ENCODE data around the gene TMEM215. TPM values are rescaled to one million over a fixed set of nuclear protein-coding genes. Genes with fewer than 3 reads are reported as not detected.

TMEM215 gene, protein sequence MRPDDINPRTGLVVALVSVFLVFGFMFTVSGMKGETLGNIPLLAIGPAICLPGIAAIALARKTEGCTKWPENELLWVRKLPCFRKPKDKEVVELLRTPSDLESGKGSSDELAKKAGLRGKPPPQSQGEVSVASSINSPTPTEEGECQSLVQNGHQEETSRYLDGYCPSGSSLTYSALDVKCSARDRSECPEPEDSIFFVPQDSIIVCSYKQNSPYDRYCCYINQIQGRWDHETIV
- not detected for polyA plus RNA-seq
- long read RNA-seq, donor 1 = 0 reads
- long read RNA-seq, donor 2 = 0 reads
- long read RNA-seq, donor 3, partial matches to known transcripts = 0 of 1 reads
- long read RNA-seq, donor 3, other reads (novel, unspliced or antisense) = 0 of 1 reads
- long read RNA-seq, donor 4 = 0 reads
- long read RNA-seq, donor 5 = 0 reads
- long read RNA-seq, donor 6 = 0 reads
- long read RNA-seq, donor 7 = 0 reads
- long read RNA-seq, donor 8 = 0 reads
- long read RNA-seq, donor 9 = 0 reads
- long read RNA-seq, donor 10 = 0 reads

- H3K4me1 ChIP-seq (ENCODE audit: control insufficient read depth in 3 of 3, insufficient read depth in 2 of 3, low read depth in 1 of 3, low read length in 2 of 3) = no peaks in the 10 kb centered on the region
- DNase-seq (no peak), FAIRE-seq (no peak)
- no peak within 1 kb of the TSS for H3K4me3 ChIP-seq (ENCODE audit: low read depth in 1 of 3, low read length in 3 of 3)
- H3K9me3 ChIP-seq (ENCODE audit: control insufficient read depth in 2 of 2, insufficient read depth in 1 of 2, low read depth in 1 of 2, low read length in 1 of 2) = no peaks in the 10 kb centered on the region
- WGBS, 3 donors = 4 to 16% (median 9%) methylated on average over 43 to 59 of the region's 59 CpGs
- H3K27me3 ChIP-seq (ENCODE audit: control insufficient read depth in 3 of 3, insufficient read depth in 3 of 3, low read length in 3 of 3) = peaks cover 12 to 40% (median 21%) of the 10 kb centered on the region in 3 donors
- no peak within 1 kb of the TSS for H3K27ac ChIP-seq (ENCODE audit: low read depth in 1 of 3, low read length in 2 of 3)
- H3K36me3 ChIP-seq (ENCODE audit: control insufficient read depth in 3 of 3, insufficient read depth in 2 of 3, low read depth in 1 of 3, low read length in 3 of 3) = no peaks in the 10 kb centered on the region
Observed at GRCh38 chr9:32783168-32783891, at the start of gene TMEM215. Gene TMEM215 (plus strand): TSS chr9:32783540. CDS start chr9:32784184, 644 bp downstream.

GRCh38 chr9:32735476-32735875, 47.9 kb upstream of the TMEM215 start:
- no peaks in the 10 kb centered on the region for H3K36me3 ChIP-seq (ENCODE audit: control insufficient read depth in 3 of 3, insufficient read depth in 2 of 3, low read depth in 1 of 3, low read length in 3 of 3)
- no peaks in the 10 kb centered on the region for H3K27me3 ChIP-seq (ENCODE audit: control insufficient read depth in 3 of 3, insufficient read depth in 3 of 3, low read length in 3 of 3)
- no peak overlapping the region for H3K27ac ChIP-seq (ENCODE audit: low read depth in 1 of 3, low read length in 2 of 3)
- H3K9me3 ChIP-seq (ENCODE audit: control insufficient read depth in 2 of 2, insufficient read depth in 1 of 2, low read depth in 1 of 2, low read length in 1 of 2) = no peaks in the 10 kb centered on the region
- no peaks in the 10 kb centered on the region for H3K4me1 ChIP-seq (ENCODE audit: control insufficient read depth in 3 of 3, insufficient read depth in 2 of 3, low read depth in 1 of 3, low read length in 2 of 3)
- no peak for FAIRE-seq
- DNase-seq = no peak
- 67 to 82% (median 80%) methylated on average over 3 of the region's 3 CpGs for WGBS, 3 donors
- H3K4me3 ChIP-seq (ENCODE audit: low read depth in 1 of 3, low read length in 3 of 3) = no peak overlapping the region

DNA sequence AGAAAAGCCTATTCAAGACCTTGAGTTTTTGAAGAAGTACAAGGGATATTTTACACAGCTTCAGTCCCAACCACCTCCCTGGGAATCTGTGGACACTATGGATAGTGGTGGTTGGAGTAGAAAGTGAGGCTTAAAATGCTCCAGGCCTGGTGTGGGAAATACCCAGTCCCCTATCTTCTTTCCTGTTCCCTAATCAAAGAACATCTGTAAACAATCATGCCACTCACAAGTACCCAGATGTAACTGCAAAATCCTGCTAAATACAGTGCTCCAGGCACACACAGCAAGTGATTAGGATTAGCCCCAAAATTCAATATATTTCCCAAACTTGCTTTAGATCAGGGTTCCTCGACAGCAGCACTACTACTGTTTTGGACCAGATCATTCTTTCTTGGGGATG, 46.0 kb upstream of the TMEM215 start:
- 52 to 75% (median 72%) methylated on average over 1 of the region's 1 CpG for WGBS, 3 donors
- H3K36me3 ChIP-seq (ENCODE audit: control insufficient read depth in 3 of 3, insufficient read depth in 2 of 3, low read depth in 1 of 3, low read length in 3 of 3) = no peaks in the 10 kb centered on the region
- no peak for FAIRE-seq

DNA sequence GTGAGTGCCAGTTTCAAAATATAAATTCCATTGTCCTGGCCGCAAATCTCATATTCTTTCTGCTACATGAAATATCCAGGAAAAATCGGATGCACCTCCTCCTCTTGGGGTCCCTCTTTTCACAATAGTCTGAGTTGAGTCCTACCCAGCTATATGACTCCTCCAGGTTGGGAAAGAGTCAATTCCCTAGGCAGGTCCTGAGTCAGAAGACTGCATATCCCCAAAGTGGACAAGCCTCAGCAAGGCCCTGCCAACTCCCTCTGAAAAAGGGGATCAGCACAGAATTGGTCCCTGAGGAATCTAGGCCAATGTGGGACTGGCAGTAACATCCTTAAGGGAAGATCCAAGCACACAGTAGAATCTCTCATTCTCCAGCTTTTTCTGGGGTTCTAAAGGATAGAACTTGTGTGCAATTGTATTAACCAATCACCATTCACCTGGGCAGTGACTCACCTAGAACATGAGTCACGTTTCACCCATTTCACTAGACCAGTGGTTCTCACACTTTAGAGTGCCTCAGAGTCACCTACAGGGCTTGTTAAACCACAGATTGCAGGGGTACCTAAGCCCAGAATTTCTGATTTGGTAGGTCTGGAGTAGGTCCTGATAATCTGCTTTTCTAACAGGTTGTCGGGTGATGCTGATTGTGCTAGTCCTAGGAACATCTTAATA, 44.7 kb upstream of the TMEM215 start:
- Histone ChIP-seq H3K4me1 (ENCODE audit: control insufficient read depth in 3 of 3, insufficient read depth in 2 of 3, low read depth in 1 of 3, low read length in 2 of 3) (no peaks in the 10 kb centered on the region), H3K9me3 (ENCODE audit: control insufficient read depth in 2 of 2, insufficient read depth in 1 of 2, low read depth in 1 of 2, low read length in 1 of 2) (no peaks in the 10 kb centered on the region), H3K36me3 (ENCODE audit: control insufficient read depth in 3 of 3, insufficient read depth in 2 of 3, low read depth in 1 of 3, low read length in 3 of 3) (no peaks in the 10 kb centered on the region), H3K27me3 (ENCODE audit: control insufficient read depth in 3 of 3, insufficient read depth in 3 of 3, low read length in 3 of 3) (no peaks in the 10 kb centered on the region), H3K4me3 (ENCODE audit: low read depth in 1 of 3, low read length in 3 of 3) (no peak overlapping the region), H3K27ac (ENCODE audit: low read depth in 1 of 3, low read length in 2 of 3) (no peak overlapping the region)
- 74 to 87% (median 79%) methylated on average over 4 of the region's 4 CpGs for WGBS, 3 donors
- FAIRE-seq (no peak), DNase-seq (no peak)

More for the DNA sequence above, 46.0 kb upstream of the TMEM215 start:
- DNase-seq = no peak
- Histone ChIP-seq H3K4me1 (ENCODE audit: control insufficient read depth in 3 of 3, insufficient read depth in 2 of 3, low read depth in 1 of 3, low read length in 2 of 3) (no peaks in the 10 kb centered on the region), H3K27me3 (ENCODE audit: control insufficient read depth in 3 of 3, insufficient read depth in 3 of 3, low read length in 3 of 3) (no peaks in the 10 kb centered on the region), H3K9me3 (ENCODE audit: control insufficient read depth in 2 of 2, insufficient read depth in 1 of 2, low read depth in 1 of 2, low read length in 1 of 2) (no peaks in the 10 kb centered on the region), H3K4me3 (ENCODE audit: low read depth in 1 of 3, low read length in 3 of 3) (no peak overlapping the region), H3K27ac (ENCODE audit: low read depth in 1 of 3, low read length in 2 of 3) (no peak overlapping the region)

- WGBS, 3 donors = 55 to 64% (median 55%) methylated on average over 4 of the region's 4 CpGs
- Histone ChIP-seq H3K27ac (ENCODE audit: low read depth in 1 of 3, low read length in 2 of 3) (no peak overlapping the region), H3K9me3 (ENCODE audit: control insufficient read depth in 2 of 2, insufficient read depth in 1 of 2, low read depth in 1 of 2, low read length in 1 of 2) (no peaks in the 10 kb centered on the region), H3K27me3 (ENCODE audit: control insufficient read depth in 3 of 3, insufficient read depth in 3 of 3, low read length in 3 of 3) (no peaks in the 10 kb centered on the region), H3K4me1 (ENCODE audit: control insufficient read depth in 3 of 3, insufficient read depth in 2 of 3, low read depth in 1 of 3, low read length in 2 of 3) (no peaks in the 10 kb centered on the region), H3K36me3 (ENCODE audit: control insufficient read depth in 3 of 3, insufficient read depth in 2 of 3, low read depth in 1 of 3, low read length in 3 of 3) (no peaks in the 10 kb centered on the region), H3K4me3 (ENCODE audit: low read depth in 1 of 3, low read length in 3 of 3) (no peak overlapping the region)
- no peak for FAIRE-seq
- DNase-seq = no peak
Observed at GRCh38 chr9:32741706-32742105, 41.6 kb upstream of the TMEM215 start.

DNA sequence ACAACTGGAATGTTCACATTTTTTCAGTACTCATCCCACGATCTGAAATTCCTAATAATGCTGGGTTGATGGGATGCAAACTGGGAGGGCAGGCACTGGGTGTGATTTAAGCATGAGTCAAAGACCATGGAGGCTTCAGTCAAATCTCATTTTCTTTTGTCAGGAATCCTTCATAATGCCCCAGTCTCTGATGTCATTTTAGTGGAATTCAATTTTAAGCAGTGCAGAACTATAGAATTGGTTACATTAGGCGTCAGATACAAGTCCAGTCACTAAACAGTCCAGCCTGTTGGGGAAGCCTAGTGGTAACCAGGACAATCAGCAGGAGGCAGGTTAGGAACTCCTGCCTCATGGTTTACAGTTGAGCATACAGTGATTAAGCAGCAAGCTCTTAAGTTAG, 41.0 kb upstream of the TMEM215 start:
- Histone ChIP-seq H3K27ac (ENCODE audit: low read depth in 1 of 3, low read length in 2 of 3) (no peak overlapping the region), H3K4me1 (ENCODE audit: control insufficient read depth in 3 of 3, insufficient read depth in 2 of 3, low read depth in 1 of 3, low read length in 2 of 3) (no peaks in the 10 kb centered on the region), H3K36me3 (ENCODE audit: control insufficient read depth in 3 of 3, insufficient read depth in 2 of 3, low read depth in 1 of 3, low read length in 3 of 3) (no peaks in the 10 kb centered on the region), H3K27me3 (ENCODE audit: control insufficient read depth in 3 of 3, insufficient read depth in 3 of 3, low read length in 3 of 3) (no peaks in the 10 kb centered on the region), H3K9me3 (ENCODE audit: control insufficient read depth in 2 of 2, insufficient read depth in 1 of 2, low read depth in 1 of 2, low read length in 1 of 2) (no peaks in the 10 kb centered on the region), H3K4me3 (ENCODE audit: low read depth in 1 of 3, low read length in 3 of 3) (no peak overlapping the region)
- no peak for FAIRE-seq
- 44 to 62% (median 54%) methylated on average over 2 of the region's 2 CpGs for WGBS, 3 donors
- DNase-seq = no peak

DNA sequence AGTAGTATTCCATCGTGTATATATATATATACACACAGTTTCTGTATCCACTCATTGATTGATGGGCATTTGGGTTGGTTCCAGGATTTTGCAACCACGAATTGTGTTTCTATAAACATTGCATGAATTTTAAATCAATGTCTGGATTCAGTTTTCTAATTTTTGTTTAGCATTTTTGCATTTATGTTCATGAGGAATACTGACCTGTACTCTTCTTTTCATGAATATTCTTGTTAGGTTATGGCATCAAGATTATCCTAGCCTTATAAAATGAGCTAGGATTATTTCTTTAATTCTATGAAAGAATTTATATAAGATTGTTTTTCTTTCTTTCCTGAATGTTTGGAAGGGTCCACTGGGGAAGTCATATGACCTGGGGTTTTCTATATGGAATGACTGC, 35.3 kb upstream of the TMEM215 start:
- Histone ChIP-seq H3K9me3 (ENCODE audit: control insufficient read depth in 2 of 2, insufficient read depth in 1 of 2, low read depth in 1 of 2, low read length in 1 of 2) (no peaks in the 10 kb centered on the region), H3K27ac (ENCODE audit: low read depth in 1 of 3, low read length in 2 of 3) (no peak overlapping the region), H3K36me3 (ENCODE audit: control insufficient read depth in 3 of 3, insufficient read depth in 2 of 3, low read depth in 1 of 3, low read length in 3 of 3) (no peaks in the 10 kb centered on the region), H3K4me3 (ENCODE audit: low read depth in 1 of 3, low read length in 3 of 3) (no peak overlapping the region), H3K4me1 (ENCODE audit: control insufficient read depth in 3 of 3, insufficient read depth in 2 of 3, low read depth in 1 of 3, low read length in 2 of 3) (no peaks in the 10 kb centered on the region), H3K27me3 (ENCODE audit: control insufficient read depth in 3 of 3, insufficient read depth in 3 of 3, low read length in 3 of 3) (no peaks in the 10 kb centered on the region)
- DNase-seq (no peak), FAIRE-seq (no peak)
- WGBS, 3 donors = 65 to 73% (median 71%) methylated on average over 2 of the region's 2 CpGs

DNA sequence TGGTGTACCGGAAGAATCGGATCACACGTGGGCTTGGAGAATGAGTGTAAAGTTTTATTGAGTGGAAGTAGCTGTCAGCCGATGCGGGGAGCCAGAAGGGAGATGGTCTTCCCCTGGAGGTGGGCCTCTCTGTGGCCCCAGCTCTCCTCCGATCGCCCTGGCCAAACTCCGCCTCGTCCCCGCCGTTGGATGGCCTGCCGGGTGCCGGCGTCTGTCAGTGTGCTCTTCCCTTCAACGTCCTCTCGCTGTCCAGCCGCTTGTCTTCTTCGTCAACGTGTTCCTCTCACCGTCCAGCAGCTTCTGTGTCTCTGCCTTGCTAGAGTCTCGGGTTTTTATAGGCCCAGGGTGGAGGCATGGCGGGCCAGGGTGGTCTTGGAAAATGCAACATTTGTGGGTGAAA, 27.6 kb upstream of the TMEM215 start:
- 91 to 95% (median 92%) methylated on average over 21 to 22 of the region's 22 CpGs for WGBS, 3 donors
- H3K9me3 ChIP-seq (ENCODE audit: control insufficient read depth in 2 of 2, insufficient read depth in 1 of 2, low read depth in 1 of 2, low read length in 1 of 2) = no peaks in the 10 kb centered on the region
- no peaks in the 10 kb centered on the region for H3K27me3 ChIP-seq (ENCODE audit: control insufficient read depth in 3 of 3, insufficient read depth in 3 of 3, low read length in 3 of 3)
- no peak overlapping the region for H3K4me3 ChIP-seq (ENCODE audit: low read depth in 1 of 3, low read length in 3 of 3)
- no peak overlapping the region for H3K27ac ChIP-seq (ENCODE audit: low read depth in 1 of 3, low read length in 2 of 3)
- no peaks in the 10 kb centered on the region for H3K36me3 ChIP-seq (ENCODE audit: control insufficient read depth in 3 of 3, insufficient read depth in 2 of 3, low read depth in 1 of 3, low read length in 3 of 3)
- FAIRE-seq (no peak), DNase-seq (no peak)
- no peaks in the 10 kb centered on the region for H3K4me1 ChIP-seq (ENCODE audit: control insufficient read depth in 3 of 3, insufficient read depth in 2 of 3, low read depth in 1 of 3, low read length in 2 of 3)
